Heart left ventricle (tissue), 16 donors: Measurements from ENCODE around the gene OPRL1. TPM values are rescaled to one million over a fixed set of nuclear protein-coding genes. Genes with fewer than 3 reads are reported as not detected.

Experiments used
- ATAC-seq, 4 donors: fragments of 200-7000 bp; cut with Tn5 transposase; one replicate each; pipeline ENCODE4 v1.9.1; 2020 to 2022; ENCODE audit warnings: moderate library complexity in 4 of 4, mild to moderate bottlenecking in 3 of 4, moderate number of reproducible peaks in 1 of 4
- DNase-seq, 5 donors: peaks; one replicate each; pipeline ENCODE4 v3.0.0-alpha.2; 2020
- H3K27ac ChIP-seq, 12 donors: fragments of 200-600 bp; sonication (generic) in 4 of 12; one replicate each; pipeline versions ENCODE4 v1.5.0 to v1.8.0; 2016 to 2022; ENCODE audit warnings: mild to moderate bottlenecking in 2 of 12
- H3K27me3 ChIP-seq, 9 donors: fragments of 200-600 bp; sonication (generic) in 2 of 9; one replicate each; pipeline versions ENCODE4 v1.5.1 to v1.8.0; 2016 to 2022; ENCODE audit warnings: mild to moderate bottlenecking in 3 of 9
- H3K36me3 ChIP-seq, 9 donors: fragments of 200-600 bp; sonication (generic) in 2 of 9; one replicate each; pipeline versions ENCODE4 v1.5.0 to v1.8.0; 2018 to 2022; ENCODE audit warnings: mild to moderate bottlenecking in 2 of 9
- H3K4me1 ChIP-seq, 12 donors: fragments of 200-600 bp; sonication (generic) in 4 of 12; one replicate each; pipeline versions ENCODE4 v1.5.0 to v1.8.0; 2016 to 2022; ENCODE audit warnings: mild to moderate bottlenecking in 3 of 12
- H3K4me3 ChIP-seq, 12 donors: fragments of 200-600 bp; sonication (generic) in 4 of 12; one replicate each; pipeline versions ENCODE4 v1.5.0 to v1.8.0; 2017 to 2022; ENCODE audit warnings: mild to moderate bottlenecking in 9 of 12, moderate library complexity in 4 of 12
- H3K9me3 ChIP-seq, 12 donors: fragments of 200-600 bp; sonication (generic) in 4 of 12; one replicate each; pipeline versions ENCODE4 v1.5.0 to v1.8.0; 2016 to 2022; ENCODE audit warnings: mild to moderate bottlenecking in 1 of 12
- POLR2A ChIP-seq, 2 donors: fragments of 450-650 bp; IDR thresholded peaks; one replicate each; pipeline ENCODE4 v1.6.1; 2017; ENCODE audit warnings: antibody characterized with exemption in 2 of 2, mild to moderate bottlenecking in 2 of 2, moderate library complexity in 2 of 2
- WGBS, 4 donors: extraction: QIAGEN DNeasy Blood & Tissue Kit in 2 of 4; methylation state at CpG; one replicate each; pipeline versions ENCODE4 v1.1.5 to v1.1.7; 2013 to 2018; 5-methylcytosine and 5-hydroxymethylcytosine counted together
- intact Hi-C, 10 donors: fragments of 100-400 bp; cut with DNase I; formaldehyde crosslinking; loops; one replicate each; pipeline versions ENCODE4 v1.11.1 to v1.14.2; 2022
- polyA plus RNA-seq, 2 donors: library from polyadenylated mRNA; stranded (reverse); fragments of 200-250 nt; gene quantifications; one replicate each; pipeline ENCODE4 v1.2.3, GENCODE V29; 2013
- total RNA-seq, 9 donors: library from RNA; depleted of rRNA in 2 of 9; stranded (reverse); fragments of >200 nt in 2 of 9; fragmentation: NEBNext Ultra II Directional in 3 of 9; extraction: Animal tissue kit (Norgen Biotek cat#: 25700) in 3 of 9; gene quantifications; one replicate each; pipeline versions ENCODE4 v1.1.0 to v1.2.4, GENCODE V29; 2016 to 2023
- TF ChIP-seq, protein P1 (sequence below), 12 donors: fragments of 200-600 bp; sonication (generic) in 4 of 12; IDR thresholded peaks; one replicate each; pipeline versions ENCODE4 v1.5.0 to v1.8.0; 2018 to 2022; ENCODE audit warnings: antibody characterized with exemption in 12 of 12, mild to moderate bottlenecking in 5 of 12
- donor health status: ischemic (EF 13 %, LVEDD 7.1; RV severe dilation, severe dysfunction).
- donor health status: healthy with polysubstance abuse.
- donor health status: DM: no; HTN: yes; CAD: no.
- donor health status: DM: no; HTN: no; CAD: no.
- donor health status: ischemic (EF 25% LVEDD 6.9; RV normal size, moderate dysfunction).
- donor health status: ischemic (EF 25% LVEDD 5.7; RV mildly dilated, moderate dysfunction).
- donor health status: healthy.
- donor health status: DM: yes; HTN: yes; CAD: no.
- donor health status: ischemic (EF 35%, LVEDD 5.7; RV mildly dilated, moderate dysfunction).
- donor health status: nonischemic (EF 11% LVEDD 7.7; RV severe dilation, severe dysfunction).
- donor health status: DM: yes; HTN: yes; CAD: no.
- donor health status: PGD.
- donor health status: ischemic (EF 29% LVEDD 5.4; RV normal size, mild dysfunction).
- donor health status: nonischemic (EF 23%, LVEDD 6.1; RV moderate dilation, normal function).

OPRL1 gene
- total and polyA plus RNA-seq, 11 donors = 0.18 to 1.9 (median 0.54) TPM

DNA sequence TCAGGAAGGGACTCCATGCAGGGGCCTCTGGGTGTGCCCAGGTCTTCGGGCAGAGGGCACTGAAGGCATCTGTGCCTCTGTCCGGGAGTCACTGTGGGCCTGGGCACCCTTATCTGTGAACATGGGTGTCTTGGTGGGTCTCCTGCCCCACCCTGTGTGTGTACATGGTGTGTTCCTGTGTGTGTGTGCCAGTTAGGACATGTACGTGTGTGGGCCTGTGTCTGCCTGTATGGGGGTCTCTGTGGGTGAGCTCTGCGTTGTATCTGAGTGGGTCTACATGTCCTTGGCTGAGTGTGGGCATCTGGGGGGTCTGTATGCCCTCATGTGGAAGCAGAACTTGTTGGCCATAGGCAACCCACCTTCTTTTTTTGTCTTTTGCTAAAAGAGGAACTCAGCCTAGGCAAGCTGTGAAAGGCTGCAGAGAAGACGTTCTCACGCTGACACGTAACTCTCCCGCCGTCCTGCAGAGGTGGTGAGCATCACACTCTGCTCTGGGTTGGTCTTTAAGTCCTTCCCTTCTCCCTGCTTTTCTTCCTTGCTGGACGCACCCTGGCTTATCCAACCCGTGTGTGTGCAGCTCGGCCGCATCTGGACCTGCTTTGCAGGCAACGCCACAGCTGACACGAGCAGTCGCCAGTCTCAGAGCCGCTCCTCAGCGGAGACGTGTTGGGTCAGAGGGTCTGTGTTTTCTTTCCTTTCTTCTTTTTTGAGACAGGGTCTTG, 28.0 kb downstream of the OPRL1 start:
- intact Hi-C loops = no loop called here
- no peak overlapping the region for H3K27ac ChIP-seq
- H3K27me3 ChIP-seq = peaks cover 0 to 24% (median 5%) of the 10 kb centered on the region in 9 donors
- H3K4me3 ChIP-seq = no peak overlapping the region
- WGBS, 4 donors = 61 to 69% (median 65%) methylated on average over 17 to 19 of the region's 19 CpGs
- TF ChIP-seq, protein P1, sequence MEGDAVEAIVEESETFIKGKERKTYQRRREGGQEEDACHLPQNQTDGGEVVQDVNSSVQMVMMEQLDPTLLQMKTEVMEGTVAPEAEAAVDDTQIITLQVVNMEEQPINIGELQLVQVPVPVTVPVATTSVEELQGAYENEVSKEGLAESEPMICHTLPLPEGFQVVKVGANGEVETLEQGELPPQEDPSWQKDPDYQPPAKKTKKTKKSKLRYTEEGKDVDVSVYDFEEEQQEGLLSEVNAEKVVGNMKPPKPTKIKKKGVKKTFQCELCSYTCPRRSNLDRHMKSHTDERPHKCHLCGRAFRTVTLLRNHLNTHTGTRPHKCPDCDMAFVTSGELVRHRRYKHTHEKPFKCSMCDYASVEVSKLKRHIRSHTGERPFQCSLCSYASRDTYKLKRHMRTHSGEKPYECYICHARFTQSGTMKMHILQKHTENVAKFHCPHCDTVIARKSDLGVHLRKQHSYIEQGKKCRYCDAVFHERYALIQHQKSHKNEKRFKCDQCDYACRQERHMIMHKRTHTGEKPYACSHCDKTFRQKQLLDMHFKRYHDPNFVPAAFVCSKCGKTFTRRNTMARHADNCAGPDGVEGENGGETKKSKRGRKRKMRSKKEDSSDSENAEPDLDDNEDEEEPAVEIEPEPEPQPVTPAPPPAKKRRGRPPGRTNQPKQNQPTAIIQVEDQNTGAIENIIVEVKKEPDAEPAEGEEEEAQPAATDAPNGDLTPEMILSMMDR (IDR thresholded peaks at IDR 0.05) = no peak
- TF ChIP-seq POLR2A (IDR thresholded peaks at IDR 0.05) = no peak
- ATAC-seq (no peak), DNase-seq (peak in 2 of 5 donors; percentile 7 to 11)
- no peaks in the 10 kb centered on the region for H3K9me3 ChIP-seq
- H3K4me1 ChIP-seq = peaks cover 0 to under 1% (median 0%) of the 10 kb centered on the region in 12 donors
- H3K36me3 ChIP-seq = no peaks in the 10 kb centered on the region

DNA sequence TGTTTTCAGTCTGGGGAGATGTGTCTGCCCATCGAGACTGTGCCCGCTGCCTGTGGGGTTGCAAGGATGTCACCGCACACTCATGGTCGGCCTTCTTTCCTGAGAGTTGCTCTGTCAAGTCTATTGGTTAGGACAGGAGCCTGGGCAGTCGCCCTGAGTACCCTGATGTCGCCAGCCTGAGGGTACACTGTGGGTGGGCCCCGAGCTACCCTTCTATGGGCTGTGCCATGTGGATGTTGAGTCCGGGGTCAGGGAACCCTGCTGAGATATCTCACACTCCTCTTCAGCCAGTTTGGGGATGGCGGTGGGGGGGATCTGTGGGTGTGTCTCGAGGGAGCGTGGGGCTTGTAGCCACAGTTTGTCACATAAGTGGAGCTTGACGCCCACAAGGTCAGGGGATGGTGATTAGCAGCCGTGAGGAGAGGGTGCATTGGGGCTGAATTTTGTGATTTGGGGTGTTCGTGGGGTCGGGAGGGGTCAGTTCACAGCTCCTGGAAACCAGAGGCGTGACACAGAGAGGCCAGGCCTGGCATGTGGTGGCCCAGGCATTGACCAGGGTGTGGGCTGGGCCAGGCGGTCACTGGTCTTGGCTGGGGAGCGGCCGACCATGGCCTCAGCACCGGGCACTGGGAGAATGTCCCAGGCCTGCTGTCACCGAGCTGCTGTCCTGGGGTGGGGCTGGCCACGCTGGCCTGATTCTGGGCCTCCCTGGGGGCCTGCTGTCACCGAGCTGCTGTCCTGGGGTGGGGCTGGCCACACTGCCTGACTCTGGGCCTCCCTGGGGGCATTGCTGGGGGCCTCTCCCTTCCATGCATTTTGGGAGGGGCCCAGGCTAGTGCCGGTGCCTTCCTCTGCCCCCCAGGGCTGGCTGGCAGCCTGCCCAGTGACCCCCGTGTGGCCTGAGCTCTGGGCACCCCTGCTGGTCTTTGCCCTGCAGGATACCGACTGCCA, 29.1 kb downstream of the OPRL1 start:
- H3K27me3 ChIP-seq = peaks cover 0 to 15% (median 0%) of the 10 kb centered on the region in 9 donors
- ATAC-seq = no peak
- TF ChIP-seq POLR2A (IDR thresholded peaks at IDR 0.05) = no peak
- TF ChIP-seq, protein P1 (IDR thresholded peaks at IDR 0.05) = no peak
- peak in 2 of 5 donors; percentile 15 to 18 for DNase-seq
- WGBS, 4 donors = 72 to 80% (median 77%) methylated on average over 20 to 26 of the region's 26 CpGs
- H3K9me3 ChIP-seq = no peaks in the 10 kb centered on the region
- no peaks in the 10 kb centered on the region for H3K36me3 ChIP-seq
- H3K4me1 ChIP-seq = no peaks in the 10 kb centered on the region
- H3K27ac ChIP-seq = no peak overlapping the region
- intact Hi-C loops = no loop called here
- H3K4me3 ChIP-seq = no peak overlapping the region

DNA sequence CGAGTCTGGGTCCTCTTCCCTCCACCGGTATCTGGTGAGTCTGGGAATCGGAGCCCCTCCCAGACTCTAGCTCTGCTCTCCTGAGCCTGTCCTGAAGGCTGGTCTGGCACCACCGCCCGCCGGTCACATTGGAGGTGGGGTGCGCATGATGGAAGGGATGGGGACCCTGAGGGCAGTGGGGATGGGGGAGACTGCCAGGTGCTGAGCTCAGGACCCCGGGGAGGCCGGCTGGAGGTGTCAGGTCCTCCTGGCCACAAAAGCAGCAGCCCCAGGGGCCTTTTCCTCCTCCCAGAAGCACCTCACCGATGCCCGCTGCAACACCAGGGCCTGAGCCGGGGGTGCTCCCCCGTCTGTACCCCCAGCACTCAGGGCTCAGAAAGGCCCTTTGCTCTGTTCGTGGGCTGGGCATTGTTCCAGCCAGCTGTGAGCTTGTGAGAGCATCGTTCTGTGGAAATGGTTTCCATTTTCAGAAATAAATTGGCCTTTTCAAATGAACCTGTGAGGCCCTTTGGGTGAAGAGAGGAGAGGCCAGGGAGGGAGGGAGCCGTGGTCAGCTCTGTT, 30.0 kb downstream of the OPRL1 start:
- peak in 2 of 5 donors; percentile 14 to 15 for DNase-seq
- Histone ChIP-seq H3K27me3 (peaks cover 0 to 15% (median 0%) of the 10 kb centered on the region in 9 donors), H3K27ac (no peak overlapping the region), H3K36me3 (no peaks in the 10 kb centered on the region), H3K9me3 (no peaks in the 10 kb centered on the region), H3K4me3 (no peak overlapping the region), H3K4me1 (no peaks in the 10 kb centered on the region)
- intact Hi-C loops = loop anchor here in 3 of 10 donors (10.0 kb wide), 1 partner anchor 75 kb away; the partner anchor contains the start of gene C20orf204 (in 3 of the 3)
- no peak for ATAC-seq
- TF ChIP-seq POLR2A (IDR thresholded peaks at IDR 0.05) = no peak
- TF ChIP-seq, protein P1 (IDR thresholded peaks at IDR 0.05) = no peak
- 58 to 75% (median 75%) methylated on average over 9 to 16 of the region's 16 CpGs for WGBS, 4 donors
